K562 (cell line): Measurements from ENCODE around the gene ADCY1. TPM values are rescaled to one million over a fixed set of nuclear protein-coding genes. Genes with fewer than 3 reads are reported as not detected.

Experiments used
- ATAC-seq: fragments of 200-7000 bp; cut with Tn5 transposase; 3 replicates; pipeline ENCODE4 v1.9.1; 2020; ENCODE audit warnings: moderate library complexity
- BruUV-seq: library from RNA; stranded (reverse); fragments of 400-500 nt; replicated peaks from 2 replicates; lab custom pipeline; 2021; lab: Mats Ljungman, UMichigan
- CTCF ChIA-PET: fragments of 300-600 bp; formaldehyde crosslinking; extraction: SDS; loops from one replicate; lab custom pipeline; 2021; ENCODE audit warnings: low intra/inter-chr PET ratio; lab: Yijun Ruan, JAX
- POLR2A ChIA-PET: fragments of 300-600, 350-650 bp; sonication (Branson Sonifier 250); formaldehyde crosslinking; extraction: SDS; loops from one replicate; lab custom pipeline; 2021; ENCODE audit warnings: antibody characterized with exemption, inconsistent platforms; lab: Yijun Ruan, JAX
- DNase-seq, 4 experiments: peaks; one replicate each; pipeline versions ENCODE4 v3.0.0 to v3.0.0-alpha.2; 2011 to 2018; ENCODE audit warnings: low spot score in 3 of 4, mixed read lengths in 3 of 4; ENCODE audit errors: extremely low read depth in 1 of 4
- FAIRE-seq: peaks from 2 replicates; lab custom pipeline; 2011; peaks lifted over from hg19 to GRCh38; lab: Jason Lieb, UNC
- H2AFZ ChIP-seq: 2 replicates; pipeline ENCODE4 v1.6.0; 2011; ENCODE audit warnings: low read depth, low read length, control low read depth, inconsistent platforms
- H3K27ac ChIP-seq: fragments of 200-600 bp; 3 replicates; pipeline ENCODE4 v1.8.0; 2011; ENCODE audit warnings: low read depth, mild to moderate bottlenecking, control low read depth, inconsistent platforms, low read length, moderate library complexity, mixed read lengths; ENCODE audit errors: extremely low read depth
- H3K27me3 ChIP-seq, 2 experiments: fragments of 300-600 bp in 1 of 2; 2 replicates in 1 of 2; 3 replicates in 1 of 2; pipeline versions ENCODE4 v1.6.0 to v1.8.0; 2011; ENCODE audit warnings: inconsistent platforms in 2 of 2, low read length in 2 of 2, mild to moderate bottlenecking in 1 of 2, mixed read lengths in 1 of 2, moderate library complexity in 1 of 2; ENCODE audit not compliant: control insufficient read depth in 2 of 2, insufficient read depth in 2 of 2
- H3K36me3 ChIP-seq: fragments of 300-600 bp; 3 replicates; pipeline ENCODE4 v1.8.0; 2011; ENCODE audit warnings: mild to moderate bottlenecking, low read length, inconsistent platforms; ENCODE audit not compliant: control insufficient read depth, insufficient read depth
- H3K4me1 ChIP-seq, 2 experiments: fragments of 200-600 bp in 1 of 2; replicated peaks in 1 of 2; 2 replicates in 1 of 2; 3 replicates in 1 of 2; pipeline versions ENCODE4 v1.5.1 to v1.8.0; 2011; ENCODE audit warnings: inconsistent platforms in 2 of 2, low read length in 2 of 2, mild to moderate bottlenecking in 1 of 2, mixed read lengths in 1 of 2, moderate library complexity in 1 of 2; ENCODE audit not compliant: control insufficient read depth in 2 of 2, insufficient read depth in 2 of 2
- H3K4me2 ChIP-seq: 2 replicates; pipeline ENCODE4 v1.6.1; 2011; ENCODE audit warnings: low read length, control low read depth, inconsistent platforms, mixed read lengths; ENCODE audit not compliant: insufficient read depth
- H3K4me3 ChIP-seq: fragments of 200-600 bp; sonication (generic), shearing (Covaris generic); 2 replicates; pipeline ENCODE4 v1.5.1; 2016; ENCODE audit warnings: control low read depth, inconsistent platforms
- H3K79me2 ChIP-seq: fragments of 200-600 bp; 3 replicates; pipeline ENCODE4 v1.8.0; 2011; ENCODE audit warnings: low read length, inconsistent platforms; ENCODE audit not compliant: control insufficient read depth, insufficient read depth
- H3K9ac ChIP-seq, 2 experiments: 2 replicates each; pipeline versions ENCODE4 v1.6.0 to v1.6.1; 2011; ENCODE audit warnings: low read depth in 2 of 2, low read length in 2 of 2, control low read depth in 1 of 2, inconsistent platforms in 1 of 2, mild to moderate bottlenecking in 1 of 2, mixed read lengths in 1 of 2; ENCODE audit not compliant: insufficient read depth in 1 of 2
- H3K9me1 ChIP-seq: one replicate; pipeline ENCODE4 v1.6.0; 2011; ENCODE audit warnings: inconsistent platforms, mild to moderate bottlenecking, low read length, moderate library complexity; ENCODE audit not compliant: control insufficient read depth, insufficient read depth
- H3K9me3 ChIP-seq: replicated peaks from 2 replicates; pipeline ENCODE4 v1.5.1; 2011; ENCODE audit warnings: low read depth, low read length, inconsistent platforms; ENCODE audit not compliant: control insufficient read depth, insufficient read depth
- H4K20me1 ChIP-seq: replicated peaks from 2 replicates; pipeline ENCODE4 v1.6.1; 2011; ENCODE audit warnings: low read length, inconsistent platforms, mixed read lengths; ENCODE audit not compliant: control insufficient read depth, insufficient read depth
- ASH1L ChIP-seq: fragments of 450-650 bp; IDR thresholded peaks from 2 replicates; pipeline ENCODE4 v1.6.1; 2018; ENCODE audit warnings: borderline replicate concordance, mild to moderate bottlenecking, low read depth; ENCODE audit not compliant: partially characterized antibody
- ZNF282 ChIP-seq: sonication (generic); formaldehyde crosslinking; IDR thresholded peaks from 2 replicates; pipeline ENCODE4 v1.8.1; 2023; ENCODE audit warnings: missing genetic modification reagents
- WGBS: fragments of 100-300 bp; shearing (Covaris generic); methylation state at CpG from one replicate; pipeline ENCODE4 v1.1.6; 2016; ENCODE audit warnings: low coverage, mixed read lengths; ENCODE audit not compliant: insufficient coverage; ENCODE audit errors: missing lambda C conversion rate; 5-methylcytosine and 5-hydroxymethylcytosine counted together
- in situ Hi-C: fragments of 300-500 bp; cut with MboI; formaldehyde crosslinking; loops from 4 replicates; pipeline ENCODE4 v1.15.0; 2018; ENCODE audit warnings: inconsistent platforms, mixed read lengths
- intact Hi-C: fragments of 100-400 bp; cut with micrococcal nuclease; formaldehyde crosslinking; loops from 2 replicates; pipeline ENCODE4 v1.14.2; 2022
- polyA plus RNA-seq, 8 experiments: library from polyadenylated mRNA; depleted of rRNA in 4 of 8; stranded (reverse) in 5 of 8; unstranded in 3 of 8; fragments of >200 nt; fragmentation: Nextera tagmentation in 2 of 8; fragmentation: Illumina TruSeq in 1 of 8; extraction: Ambion mirVana in 2 of 8; extraction: Trizol in 1 of 8; gene quantifications; 2 replicates each; pipeline versions ENCODE4 v1.2.1 to v1.2.3, GENCODE V29; 2011 to 2014; ENCODE audit warnings: inconsistent platforms in 1 of 8, missing spikeins in 1 of 8
- total RNA-seq, 7 experiments: library from RNA; depleted of rRNA in 6 of 7; stranded (reverse); fragments of >200 nt in 6 of 7; fragmentation: Illumina TruSeq in 2 of 7; extraction: Trizol in 2 of 7; gene quantifications; 2 replicates each; pipeline versions ENCODE4 v1.2.1 to v1.2.3, GENCODE V29; 2011 to 2021; ENCODE audit warnings: low replicate concordance in 1 of 7
- TF ChIP-seq, protein P1 (sequence below): fragments of 250-450 bp; sonication (Bioruptor Pico); IDR thresholded peaks from 2 replicates; pipeline ENCODE4 v1.8.0; 2021; ENCODE audit warnings: borderline replicate concordance, mild to moderate bottlenecking, moderate library complexity; ENCODE audit not compliant: poor library complexity, severe bottlenecking
- TF ChIP-seq, protein P2 (sequence below): fragments of 250-450 bp; sonication (Bioruptor Pico); IDR thresholded peaks from 2 replicates; pipeline ENCODE4 v1.4.0; 2020
- TF ChIP-seq, protein P3 (sequence below): IDR thresholded peaks from 2 replicates; pipeline ENCODE4 v1.6.1; 2012; ENCODE audit warnings: low read depth, low read length, improper control_type of control experiment, borderline replicate concordance
- TF ChIP-seq, protein P4 (sequence below), 2 experiments: fragments of 450-650 bp in 1 of 2; sonication (generic) in 1 of 2; formaldehyde crosslinking in 1 of 2; IDR thresholded peaks in 1 of 2; conservative IDR thresholded peaks in 1 of 2; 2 replicates each; pipeline versions ENCODE4 v1.6.1 to v1.8.1; 2016 to 2023; ENCODE audit warnings: mild to moderate bottlenecking in 2 of 2, moderate library complexity in 2 of 2, inconsistent platforms in 1 of 2, missing genetic modification reagents in 1 of 2

ADCY1 gene
- total and polyA plus RNA-seq, 9 of the 15 experiments (the other 6 are each of a cell fraction or from before 2014, with no cell fraction given): under 0.01 to 0.18 (median 0.10) TPM; not detected in 4

DNA sequence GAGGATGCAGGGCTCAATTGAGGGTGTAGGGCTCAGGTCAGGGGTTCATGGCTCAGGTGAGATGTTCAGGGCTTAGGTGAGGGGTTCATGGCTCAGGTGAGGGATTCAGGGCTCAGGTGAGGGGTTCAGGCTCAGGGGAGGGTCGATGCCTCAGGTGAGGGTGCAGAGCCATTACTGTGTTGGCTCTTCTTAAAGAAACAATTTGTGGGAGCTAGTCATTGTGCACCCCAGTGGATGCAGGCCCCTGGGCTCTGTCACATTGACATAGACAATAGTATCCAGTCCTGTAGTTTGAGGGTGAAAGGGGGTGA lies 86.7 kb downstream of the ADCY1 start:
- no peak for DNase-seq
- no peaks in the 10 kb centered on the region for H3K79me2 ChIP-seq
- no peaks in the 10 kb centered on the region; the same call in 1 of the 2 replicates for H4K20me1 ChIP-seq
- no peak for ATAC-seq
- no peak for FAIRE-seq
- CTCF ChIA-PET: no interaction called here
- intact Hi-C loops: no loop called here
- no TSS peak for BruUV-seq
- H3K36me3 ChIP-seq: no peaks in the 10 kb centered on the region
- H3K4me1 ChIP-seq: no peaks in the 10 kb centered on the region
- POLR2A ChIA-PET: no interaction called here
- H3K4me2 ChIP-seq: no peak overlapping the region
- no peak overlapping the region for H2AFZ ChIP-seq
- H3K4me3 ChIP-seq: no peak overlapping the region
- H3K9ac ChIP-seq: no peak overlapping the region
- peaks cover 0 to 24% of the 10 kb centered on the region in 2 experiments; a peak in 2 of 5 replicates for H3K27me3 ChIP-seq
- no peaks in the 10 kb centered on the region for H3K9me3 ChIP-seq
- H3K27ac ChIP-seq: no peak overlapping the region
- WGBS: 0% methylated on average over 1 of the region's 1 CpG
- no peaks in the 10 kb centered on the region for H3K9me1 ChIP-seq
- TF ChIP-seq, protein P1, sequence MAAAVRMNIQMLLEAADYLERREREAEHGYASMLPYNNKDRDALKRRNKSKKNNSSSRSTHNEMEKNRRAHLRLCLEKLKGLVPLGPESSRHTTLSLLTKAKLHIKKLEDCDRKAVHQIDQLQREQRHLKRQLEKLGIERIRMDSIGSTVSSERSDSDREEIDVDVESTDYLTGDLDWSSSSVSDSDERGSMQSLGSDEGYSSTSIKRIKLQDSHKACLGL (CRISPR knock-in tag): no peak
- TF ChIP-seq ASH1L (no peak), ZNF282 (CRISPR knock-in tag) (no peak)
- TF ChIP-seq, protein P2, sequence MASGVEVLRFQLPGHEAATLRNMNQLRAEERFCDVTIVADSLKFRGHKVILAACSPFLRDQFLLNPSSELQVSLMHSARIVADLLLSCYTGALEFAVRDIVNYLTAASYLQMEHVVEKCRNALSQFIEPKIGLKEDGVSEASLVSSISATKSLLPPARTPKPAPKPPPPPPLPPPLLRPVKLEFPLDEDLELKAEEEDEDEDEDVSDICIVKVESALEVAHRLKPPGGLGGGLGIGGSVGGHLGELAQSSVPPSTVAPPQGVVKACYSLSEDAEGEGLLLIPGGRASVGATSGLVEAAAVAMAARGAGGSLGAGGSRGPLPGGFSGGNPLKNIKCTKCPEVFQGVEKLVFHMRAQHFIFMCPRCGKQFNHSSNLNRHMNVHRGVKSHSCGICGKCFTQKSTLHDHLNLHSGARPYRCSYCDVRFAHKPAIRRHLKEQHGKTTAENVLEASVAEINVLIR: no peak
- TF ChIP-seq, protein P3, sequence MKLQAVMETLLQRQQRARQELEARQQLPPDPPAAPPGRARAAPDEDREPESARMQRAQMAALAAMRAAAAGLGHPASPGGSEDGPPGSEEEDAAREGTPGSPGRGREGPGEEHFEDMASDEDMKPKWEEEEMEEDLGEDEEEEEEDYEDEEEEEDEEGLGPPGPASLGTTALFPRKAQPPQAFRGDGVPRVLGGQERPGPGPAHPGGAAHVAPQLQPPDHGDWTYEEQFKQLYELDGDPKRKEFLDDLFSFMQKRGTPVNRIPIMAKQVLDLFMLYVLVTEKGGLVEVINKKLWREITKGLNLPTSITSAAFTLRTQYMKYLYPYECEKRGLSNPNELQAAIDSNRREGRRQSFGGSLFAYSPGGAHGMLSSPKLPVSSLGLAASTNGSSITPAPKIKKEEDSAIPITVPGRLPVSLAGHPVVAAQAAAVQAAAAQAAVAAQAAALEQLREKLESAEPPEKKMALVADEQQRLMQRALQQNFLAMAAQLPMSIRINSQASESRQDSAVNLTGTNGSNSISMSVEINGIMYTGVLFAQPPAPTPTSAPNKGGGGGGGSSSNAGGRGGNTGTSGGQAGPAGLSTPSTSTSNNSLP: no peak
- TF ChIP-seq, protein P4, sequence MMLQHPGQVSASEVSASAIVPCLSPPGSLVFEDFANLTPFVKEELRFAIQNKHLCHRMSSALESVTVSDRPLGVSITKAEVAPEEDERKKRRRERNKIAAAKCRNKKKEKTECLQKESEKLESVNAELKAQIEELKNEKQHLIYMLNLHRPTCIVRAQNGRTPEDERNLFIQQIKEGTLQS (IDR thresholded peaks at IDR 0.05): no peak
- TF ChIP-seq, protein P4 (CRISPR knock-in tag; conservative IDR thresholded peaks at IDR 0.05): no peak
- in situ Hi-C loops: loop anchor here (5.0 kb wide), 1 partner anchor 201 kb away; no protein-coding TSS in a partner anchor
